ENCODE data around the gene SPACA6. TPM values are rescaled to one million over a fixed set of nuclear protein-coding genes. Genes with fewer than 3 reads are reported as not detected.

Gene SPACA6
- total and polyA plus RNA-seq, 8 donors: 1.2 to 151 (median 9.6) TPM

DNA sequence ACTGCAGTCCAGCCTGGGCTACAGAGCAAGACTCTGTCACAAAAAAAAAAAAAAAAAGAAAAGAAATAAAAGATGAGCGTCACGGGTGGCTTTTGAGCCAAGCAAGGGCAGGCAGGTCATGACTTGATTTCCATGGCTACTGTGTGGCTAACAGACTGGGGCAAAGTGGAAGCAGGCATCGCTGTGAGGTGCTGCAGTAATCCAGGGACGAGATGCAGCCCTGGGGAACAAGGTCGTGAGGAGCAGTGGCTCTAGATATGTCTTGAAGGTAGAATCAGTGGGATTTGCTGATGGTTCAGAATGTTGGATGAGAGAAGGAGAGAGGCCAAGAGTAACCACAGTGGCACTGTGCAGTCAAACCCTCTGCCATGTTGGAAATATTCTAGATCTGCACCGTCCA is 16.4 kb downstream of the SPACA6 start:
- DNase-seq: no peak
- Histone ChIP-seq H3K4me1 (peaks cover 9 to 20% (median 15%) of the 10 kb centered on the region in 4 donors), H3K36me3 (peaks cover 0 to 28% (median 18%) of the 10 kb centered on the region in 4 donors), H3K4me3 (no peak overlapping the region), H3K9me3 (no peaks in the 10 kb centered on the region), H3K27me3 (no peaks in the 10 kb centered on the region), H3K27ac (no peak overlapping the region)
- no peak for TF ChIP-seq EP300 (IDR thresholded peaks at IDR 0.05)
- no peak for TF ChIP-seq POLR2AphosphoS5 (IDR thresholded peaks at IDR 0.05)
- TF ChIP-seq POLR2A (IDR thresholded peaks at IDR 0.05): no peak
- TF ChIP-seq, protein P1, sequence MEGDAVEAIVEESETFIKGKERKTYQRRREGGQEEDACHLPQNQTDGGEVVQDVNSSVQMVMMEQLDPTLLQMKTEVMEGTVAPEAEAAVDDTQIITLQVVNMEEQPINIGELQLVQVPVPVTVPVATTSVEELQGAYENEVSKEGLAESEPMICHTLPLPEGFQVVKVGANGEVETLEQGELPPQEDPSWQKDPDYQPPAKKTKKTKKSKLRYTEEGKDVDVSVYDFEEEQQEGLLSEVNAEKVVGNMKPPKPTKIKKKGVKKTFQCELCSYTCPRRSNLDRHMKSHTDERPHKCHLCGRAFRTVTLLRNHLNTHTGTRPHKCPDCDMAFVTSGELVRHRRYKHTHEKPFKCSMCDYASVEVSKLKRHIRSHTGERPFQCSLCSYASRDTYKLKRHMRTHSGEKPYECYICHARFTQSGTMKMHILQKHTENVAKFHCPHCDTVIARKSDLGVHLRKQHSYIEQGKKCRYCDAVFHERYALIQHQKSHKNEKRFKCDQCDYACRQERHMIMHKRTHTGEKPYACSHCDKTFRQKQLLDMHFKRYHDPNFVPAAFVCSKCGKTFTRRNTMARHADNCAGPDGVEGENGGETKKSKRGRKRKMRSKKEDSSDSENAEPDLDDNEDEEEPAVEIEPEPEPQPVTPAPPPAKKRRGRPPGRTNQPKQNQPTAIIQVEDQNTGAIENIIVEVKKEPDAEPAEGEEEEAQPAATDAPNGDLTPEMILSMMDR (IDR thresholded peaks at IDR 0.05): no peak
- WGBS, 5 donors: 71 to 79% (median 77%) methylated on average over 6 of the region's 6 CpGs
- intact Hi-C loops (cut with DNase I; ENCODE audit: low total_unique reads): no loop called here

DNA sequence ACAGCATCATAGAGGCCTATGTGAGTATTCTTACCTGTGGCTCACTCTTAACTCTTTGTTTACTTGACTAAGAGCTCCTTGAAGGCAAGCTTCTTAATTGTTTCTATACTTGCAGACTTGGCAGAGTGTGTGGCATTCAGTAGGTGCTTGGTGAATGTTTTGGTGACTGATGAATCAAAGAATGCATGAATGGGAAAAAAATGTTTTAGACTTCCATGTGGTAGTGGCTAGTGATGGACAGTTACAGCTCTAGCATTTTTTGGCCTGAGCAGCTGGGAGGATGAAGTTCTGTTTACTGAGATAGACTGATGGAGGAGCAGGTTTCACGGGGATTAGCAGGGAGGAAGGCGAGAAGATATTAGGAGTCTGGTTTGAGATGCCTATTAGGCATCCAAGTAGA is 17.0 kb downstream of the SPACA6 start:
- Histone ChIP-seq H3K27ac (no peak overlapping the region), H3K36me3 (peaks cover 0 to 27% (median 18%) of the 10 kb centered on the region in 4 donors), H3K9me3 (no peaks in the 10 kb centered on the region), H3K4me1 (peaks cover 3 to 14% (median 9%) of the 10 kb centered on the region in 4 donors), H3K27me3 (no peaks in the 10 kb centered on the region), H3K4me3 (no peak overlapping the region)
- no peak for DNase-seq
- intact Hi-C loops (cut with DNase I; ENCODE audit: low total_unique reads): no loop called here
- TF ChIP-seq POLR2A (IDR thresholded peaks at IDR 0.05) (no peak), POLR2AphosphoS5 (IDR thresholded peaks at IDR 0.05) (no peak), EP300 (IDR thresholded peaks at IDR 0.05) (no peak)
- TF ChIP-seq, protein P1 (IDR thresholded peaks at IDR 0.05): no peak
- WGBS, 5 donors: 52 to 62% (median 59%) methylated on average over 2 of the region's 2 CpGs

DNA sequence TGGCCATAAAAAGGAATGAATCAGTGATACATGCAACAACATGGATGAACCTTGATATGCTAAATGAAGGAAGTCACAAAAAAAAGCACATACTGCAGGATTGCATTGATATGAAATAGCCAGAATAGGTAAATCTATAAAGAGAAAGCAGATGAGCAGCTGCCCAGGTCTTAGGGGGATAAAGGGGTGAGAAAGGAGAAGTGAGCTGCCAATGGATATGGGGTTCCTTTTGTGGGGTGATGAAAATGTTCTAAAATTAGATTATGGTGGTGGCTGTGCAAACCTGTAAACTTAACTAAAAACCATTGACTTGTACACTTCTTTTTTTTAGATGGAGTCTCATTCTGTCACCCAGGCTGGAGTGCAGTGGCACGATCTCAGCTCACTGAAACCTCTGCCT is 18.6 kb downstream of the SPACA6 start:
- H3K27me3 ChIP-seq: peaks cover 0 to 12% (median 0%) of the 10 kb centered on the region in 3 donors
- intact Hi-C loops (cut with DNase I; ENCODE audit: low total_unique reads): no loop called here
- TF ChIP-seq EP300 (IDR thresholded peaks at IDR 0.05): no peak
- no peak for TF ChIP-seq POLR2AphosphoS5 (IDR thresholded peaks at IDR 0.05)
- no peak for TF ChIP-seq POLR2A (IDR thresholded peaks at IDR 0.05)
- TF ChIP-seq, protein P1 (IDR thresholded peaks at IDR 0.05): no peak
- DNase-seq: no peak
- no peaks in the 10 kb centered on the region for H3K9me3 ChIP-seq
- peaks cover 0 to 11% (median 8%) of the 10 kb centered on the region in 4 donors for H3K36me3 ChIP-seq
- WGBS, 5 donors: 56 to 95% (median 81%) methylated on average over 1 of the region's 1 CpG
- no peak overlapping the region for H3K27ac ChIP-seq
- no peaks in the 10 kb centered on the region for H3K4me1 ChIP-seq
- H3K4me3 ChIP-seq: no peak overlapping the region

DNA sequence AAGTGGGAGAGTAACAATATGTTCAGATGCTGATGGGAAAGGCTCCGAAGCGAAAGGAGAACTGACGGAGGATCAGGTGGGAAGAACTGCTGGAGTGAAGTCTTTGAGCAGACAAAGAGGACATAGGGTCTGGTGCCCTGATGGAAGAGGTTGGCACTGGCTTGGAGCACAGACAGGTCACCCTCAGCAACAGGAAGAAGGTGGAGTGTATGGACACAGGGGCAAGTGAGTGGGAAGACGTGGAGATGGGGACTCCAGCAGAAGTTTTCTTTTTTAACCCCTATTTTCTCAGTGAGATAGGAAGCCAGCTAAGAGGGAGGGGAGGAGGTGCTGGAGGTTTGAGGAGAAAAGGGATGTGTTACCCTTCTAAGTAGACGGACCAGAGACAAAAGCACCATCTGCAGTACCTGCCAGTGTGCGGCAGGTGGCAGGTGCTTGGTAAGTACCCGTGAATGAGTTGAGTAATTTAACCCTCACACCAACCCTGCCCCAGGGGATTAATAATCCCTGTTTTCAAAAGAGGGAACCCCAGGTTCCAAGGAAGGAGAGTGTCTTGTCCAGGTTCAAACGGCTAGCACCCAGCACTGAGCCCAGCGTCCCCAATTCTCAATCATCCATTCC is 19.4 kb downstream of the SPACA6 start:
- peaks cover 0 to 19% (median 0%) of the 10 kb centered on the region in 3 donors for H3K27me3 ChIP-seq
- WGBS, 5 donors: 37 to 44% (median 40%) methylated on average over 9 of the region's 9 CpGs
- no peak overlapping the region for H3K27ac ChIP-seq
- no peak overlapping the region for H3K4me3 ChIP-seq
- DNase-seq: peak in 1 of 2 donors; percentile 60
- peaks cover 0 to 3% (median 0%) of the 10 kb centered on the region in 4 donors for H3K36me3 ChIP-seq
- TF ChIP-seq, protein P1 (IDR thresholded peaks at IDR 0.05): peak in 2 of 7 experiments; percentile 21 to 39
- no peak for TF ChIP-seq POLR2AphosphoS5 (IDR thresholded peaks at IDR 0.05)
- intact Hi-C loops (cut with DNase I; ENCODE audit: low total_unique reads): no loop called here
- H3K4me1 ChIP-seq: no peaks in the 10 kb centered on the region
- no peaks in the 10 kb centered on the region for H3K9me3 ChIP-seq

All from stomach (tissue), 9 donors.